Ectodermal cell (in vitro differentiated cells): ENCODE results near the gene GOLT1A.

Experiments used
- H3K27ac ChIP-seq: 2 replicates; pipeline ENCODE4 v1.7.0; 2013; ENCODE audit warnings: mild to moderate bottlenecking, low read depth, low read length; ENCODE audit not compliant: insufficient read depth, poor library complexity, severe bottlenecking
- H3K27me3 ChIP-seq: 2 replicates; pipeline ENCODE4 v1.7.0; 2013; ENCODE audit warnings: mild to moderate bottlenecking, low read length; ENCODE audit not compliant: insufficient read depth, control insufficient read depth, poor library complexity, severe bottlenecking
- H3K36me3 ChIP-seq: one replicate; pipeline ENCODE4 v1.7.0; 2013; ENCODE audit warnings: low read length; ENCODE audit not compliant: control insufficient read depth, insufficient read depth
- H3K4me1 ChIP-seq: one replicate; pipeline ENCODE4 v1.7.0; 2013; ENCODE audit warnings: low read length; ENCODE audit not compliant: control insufficient read depth, insufficient read depth
- H3K4me3 ChIP-seq: 2 replicates; pipeline ENCODE4 v1.7.0; 2013; ENCODE audit warnings: low read depth, low read length, control low read depth; ENCODE audit not compliant: insufficient read depth
- H3K9me3 ChIP-seq: 2 replicates; pipeline ENCODE4 v1.7.0; 2013; ENCODE audit warnings: mild to moderate bottlenecking, low read length, moderate library complexity; ENCODE audit not compliant: control insufficient read depth
- WGBS, 2 experiments: methylation state at CpG; one replicate each; pipeline ENCODE4 v1.1.7; 2013; ENCODE audit warnings: missing lambda C conversion rate in 2 of 2; 5-methylcytosine and 5-hydroxymethylcytosine counted together

The GOLT1A gene

DNA sequence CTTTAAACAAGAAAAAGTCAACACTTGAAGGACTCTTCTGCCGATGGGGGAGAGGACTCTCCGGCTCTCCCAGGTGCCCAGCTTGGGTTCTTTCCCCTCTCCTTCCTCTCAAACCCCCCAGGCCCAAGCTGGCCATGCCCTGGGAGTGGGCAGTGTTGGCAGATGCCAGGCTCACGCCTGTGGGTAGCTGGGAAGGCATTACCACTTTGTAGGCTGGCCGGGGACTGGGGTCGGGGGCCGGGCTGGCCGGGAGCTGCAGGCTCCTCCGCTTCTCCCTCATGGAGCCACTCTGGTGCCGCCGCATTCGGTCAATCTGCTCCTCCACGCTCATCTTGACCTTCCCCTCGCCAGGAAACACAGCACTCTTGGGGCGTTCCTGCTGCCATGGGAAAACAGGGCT is 16.4 kb upstream of the GOLT1A start:
- Histone ChIP-seq H3K27me3 (no peaks in the 10 kb centered on the region), H3K4me1 (no peaks in the 10 kb centered on the region), H3K36me3 (no peaks in the 10 kb centered on the region), H3K4me3 (no peak overlapping the region), H3K27ac (no peak overlapping the region), H3K9me3 (no peaks in the 10 kb centered on the region)
- 94 to 95% methylated on average over 14 of the region's 14 CpGs for WGBS, 2 experiments

GRCh38 chr1:204228896-204229295 is 15.1 kb upstream of the GOLT1A start:
- no peak overlapping the region for H3K4me3 ChIP-seq
- WGBS, 2 experiments = 95 to 96% methylated on average over 13 of the region's 13 CpGs
- H3K9me3 ChIP-seq = no peaks in the 10 kb centered on the region
- H3K27ac ChIP-seq = no peak overlapping the region
- no peaks in the 10 kb centered on the region for H3K36me3 ChIP-seq
- H3K4me1 ChIP-seq = no peaks in the 10 kb centered on the region
- H3K27me3 ChIP-seq = no peaks in the 10 kb centered on the region

DNA sequence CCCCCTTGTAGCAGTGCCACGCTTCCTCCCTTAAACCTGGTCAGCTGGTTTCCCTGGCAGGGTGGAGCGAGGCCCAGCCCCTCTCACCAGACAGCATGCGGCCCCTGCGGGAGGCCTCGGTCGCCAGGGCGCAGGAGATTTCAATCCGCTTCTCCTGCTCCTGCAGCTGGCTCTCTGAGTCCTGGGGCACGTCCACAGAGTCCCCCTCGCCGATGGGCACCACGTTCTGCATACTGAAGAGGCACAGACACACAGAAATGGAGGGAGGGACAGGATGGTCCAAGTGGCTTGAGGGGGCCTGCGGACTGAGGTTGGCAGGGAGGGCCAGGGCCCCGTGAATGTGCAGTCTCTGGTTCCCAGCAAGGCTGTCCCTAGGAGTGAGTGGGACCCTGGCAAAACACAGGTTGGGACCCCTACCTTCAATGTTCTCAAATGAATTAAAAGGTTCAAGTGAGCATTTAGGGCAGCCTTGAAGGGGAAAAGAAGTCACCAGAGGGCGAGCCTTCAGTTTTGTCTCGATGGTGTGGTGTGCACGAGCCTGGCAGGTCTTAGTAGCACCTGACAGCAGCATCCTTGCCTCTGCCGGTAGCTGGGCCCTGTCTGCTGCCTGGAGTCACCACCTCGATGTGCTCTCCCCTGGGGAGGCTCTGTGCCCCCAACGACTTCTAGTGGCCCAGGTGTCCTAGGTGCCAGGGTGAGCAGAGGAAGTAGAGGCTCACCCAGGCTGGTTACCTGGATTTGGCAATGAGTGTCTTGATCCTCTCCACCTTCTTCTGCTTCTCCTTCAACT is 14.4 kb upstream of the GOLT1A start:
- 89 to 92% methylated on average over 20 of the region's 20 CpGs for WGBS, 2 experiments
- no peak overlapping the region for H3K4me3 ChIP-seq
- H3K9me3 ChIP-seq = no peaks in the 10 kb centered on the region
- no peak overlapping the region for H3K27ac ChIP-seq
- no peaks in the 10 kb centered on the region for H3K27me3 ChIP-seq
- no peaks in the 10 kb centered on the region for H3K36me3 ChIP-seq
- H3K4me1 ChIP-seq = no peaks in the 10 kb centered on the region

DNA sequence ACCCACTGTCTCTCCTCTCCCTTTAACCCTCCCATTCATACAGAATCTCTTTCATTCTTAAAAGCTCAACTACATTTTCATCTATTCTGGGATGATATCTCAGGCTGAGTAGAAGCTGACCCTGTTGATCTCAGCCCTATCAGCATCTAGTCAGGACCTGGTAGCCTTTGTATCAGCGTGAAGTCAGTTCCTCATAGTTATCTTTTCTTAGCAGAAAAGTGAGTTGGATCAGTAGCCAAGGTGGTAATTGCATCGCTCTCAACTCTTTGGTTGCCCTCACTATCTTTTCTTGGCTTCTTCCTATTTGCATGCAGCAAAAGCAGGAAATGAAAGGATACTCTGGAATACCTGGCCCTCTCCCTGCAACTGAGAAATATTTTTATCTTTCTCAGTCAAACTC is 13.6 kb upstream of the GOLT1A start:
- Histone ChIP-seq H3K9me3 (no peaks in the 10 kb centered on the region), H3K27ac (no peak overlapping the region)
- 94 to 95% methylated on average over 2 of the region's 2 CpGs for WGBS, 2 experiments

DNA sequence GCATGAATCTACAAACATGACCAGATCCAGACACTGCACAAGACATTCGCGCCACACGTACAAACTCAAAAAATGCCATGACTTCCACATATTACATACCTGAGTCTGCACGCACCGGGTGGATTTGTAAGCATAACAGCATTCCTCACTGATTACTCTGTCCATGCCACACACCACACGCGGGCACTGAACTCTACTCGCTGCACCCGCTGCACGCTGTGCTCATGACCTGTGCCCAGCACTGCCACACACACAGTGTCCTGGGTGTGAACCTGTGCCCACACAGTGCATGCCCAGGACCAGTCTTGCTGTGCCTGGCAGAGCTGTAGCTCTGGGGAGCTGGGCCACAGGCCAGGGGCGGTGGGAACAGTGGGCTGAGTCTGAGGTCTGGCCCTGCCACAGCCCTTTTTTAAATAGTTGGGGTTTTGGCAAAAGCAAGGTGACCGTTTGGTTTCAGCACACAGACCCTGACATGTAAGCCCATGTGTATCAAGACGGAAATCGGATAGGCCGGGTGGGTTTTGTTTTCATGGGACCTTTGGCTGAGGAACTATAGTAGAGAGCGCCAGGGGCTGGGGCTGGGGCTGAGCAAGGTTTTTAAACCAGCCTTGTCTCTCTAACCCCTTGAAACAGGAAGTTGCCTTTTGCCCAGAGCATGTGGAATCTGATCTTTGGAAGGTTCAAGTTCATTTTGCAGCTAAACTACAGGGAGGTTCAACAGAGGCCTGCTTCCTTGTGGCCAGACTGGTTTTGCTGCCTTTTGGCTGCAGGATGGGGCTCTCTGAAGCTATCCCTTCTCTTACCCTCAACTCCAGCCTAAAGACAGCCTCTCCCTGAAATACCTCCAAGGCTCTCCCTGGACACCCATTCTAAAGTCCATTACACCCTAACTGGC is 12.3 kb upstream of the GOLT1A start:
- Histone ChIP-seq H3K27ac (no peak overlapping the region), H3K4me3 (no peak overlapping the region), H3K9me3 (no peaks in the 10 kb centered on the region), H3K27me3 (no peaks in the 10 kb centered on the region), H3K4me1 (no peaks in the 10 kb centered on the region), H3K36me3 (no peaks in the 10 kb centered on the region)
- WGBS, 2 experiments = 93 to 94% methylated on average over 16 of the region's 16 CpGs

More for the DNA sequence above, 13.6 kb upstream of the GOLT1A start:
- H3K4me1 ChIP-seq = no peaks in the 10 kb centered on the region
- H3K27me3 ChIP-seq = no peaks in the 10 kb centered on the region
- no peaks in the 10 kb centered on the region for H3K36me3 ChIP-seq
- H3K4me3 ChIP-seq = no peak overlapping the region

DNA sequence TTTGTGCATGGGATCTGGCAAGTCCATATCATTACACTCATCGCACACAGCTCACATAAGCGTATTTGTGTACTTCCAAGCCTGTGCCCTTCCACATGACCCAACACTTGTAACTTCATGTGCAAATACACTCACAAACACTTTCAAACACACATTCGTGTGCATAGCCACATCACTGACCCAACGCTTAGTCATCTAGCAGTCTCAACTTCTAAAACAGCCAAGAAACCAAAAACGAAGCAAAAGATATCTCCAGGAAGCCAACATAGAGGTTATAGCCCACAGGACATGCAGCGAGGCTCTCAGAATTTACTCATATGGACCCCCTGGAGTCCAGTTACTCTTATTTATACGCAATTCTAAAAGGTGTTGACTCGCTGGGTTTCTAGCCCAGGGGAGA is 10.9 kb upstream of the GOLT1A start:
- H3K9me3 ChIP-seq = no peaks in the 10 kb centered on the region
- H3K27me3 ChIP-seq = no peaks in the 10 kb centered on the region
- WGBS, 2 experiments = 82 to 85% methylated on average over 8 of the region's 8 CpGs
- no peaks in the 10 kb centered on the region for H3K4me1 ChIP-seq
- no peaks in the 10 kb centered on the region for H3K36me3 ChIP-seq
- no peak overlapping the region for H3K27ac ChIP-seq
- no peak overlapping the region for H3K4me3 ChIP-seq

- Histone ChIP-seq H3K27ac (no peak overlapping the region), H3K4me1 (no peaks in the 10 kb centered on the region), H3K4me3 (no peak overlapping the region), H3K9me3 (no peaks in the 10 kb centered on the region), H3K27me3 (no peaks in the 10 kb centered on the region), H3K36me3 (no peaks in the 10 kb centered on the region)
- WGBS, 2 experiments = 91 to 93% methylated on average over 17 of the region's 17 CpGs
These were observed 9.5 kb upstream of the GOLT1A start for GRCh38 chr1:204223129-204223860.

- Histone ChIP-seq H3K27ac (no peak overlapping the region), H3K36me3 (no peaks in the 10 kb centered on the region), H3K4me1 (no peaks in the 10 kb centered on the region), H3K9me3 (no peaks in the 10 kb centered on the region), H3K4me3 (no peak overlapping the region), H3K27me3 (no peaks in the 10 kb centered on the region)
- WGBS, 2 experiments = 92 to 93% methylated on average over 3 of the region's 3 CpGs
These were observed 8.9 kb upstream of the GOLT1A start for GRCh38 chr1:204222764-204223055.

DNA sequence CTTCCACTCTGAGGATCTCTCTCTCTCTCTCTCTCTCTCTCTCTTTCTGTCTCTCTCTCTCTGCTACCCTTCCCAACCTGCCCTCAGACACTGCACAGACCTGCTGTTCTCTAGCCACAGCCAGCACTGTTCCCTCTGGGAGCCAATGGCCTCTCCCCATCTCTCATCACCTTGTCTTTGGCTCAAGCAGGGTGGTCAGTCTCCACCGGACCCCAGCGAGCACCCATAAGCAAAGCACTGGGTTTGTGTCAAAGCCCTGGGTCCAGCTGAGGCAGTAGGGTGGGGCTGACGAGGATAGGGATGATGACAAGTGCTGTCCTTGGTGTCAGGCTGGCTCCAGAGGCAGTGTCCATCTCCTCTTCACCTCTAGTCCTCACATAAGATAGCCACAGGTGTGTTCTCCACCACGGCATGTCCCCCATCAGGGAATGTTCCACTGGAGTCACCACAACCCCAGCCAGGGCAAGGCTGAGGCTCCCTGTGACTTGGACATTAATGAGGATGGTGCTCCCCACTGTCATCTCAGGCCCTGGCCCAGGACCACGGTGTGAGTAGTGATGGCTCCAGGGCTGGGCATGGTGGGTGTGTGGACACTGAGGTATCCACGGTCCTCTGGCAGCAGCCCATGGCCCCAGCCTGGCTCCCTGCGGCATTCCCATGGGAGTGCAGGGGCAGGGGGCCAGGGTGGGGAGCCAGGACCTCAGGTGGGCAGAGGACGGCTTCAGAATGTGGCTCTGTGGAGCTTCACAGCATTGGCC is 8.4 kb upstream of the GOLT1A start:
- Histone ChIP-seq H3K27ac (no peak overlapping the region), H3K9me3 (no peaks in the 10 kb centered on the region), H3K36me3 (no peaks in the 10 kb centered on the region), H3K27me3 (no peaks in the 10 kb centered on the region), H3K4me1 (no peaks in the 10 kb centered on the region), H3K4me3 (no peak overlapping the region)
- 94 to 96% methylated on average over 8 of the region's 8 CpGs for WGBS, 2 experiments
